Esophagus muscularis mucosa (tissue), 4 donors: ENCODE data around the gene NUP210. TPM values are rescaled to one million over a fixed set of nuclear protein-coding genes. Genes with fewer than 3 reads are reported as not detected.

Source experiments
- DNase-seq: peaks from one replicate; pipeline ENCODE4 v3.0.0-alpha.2; 2017; ENCODE audit errors: extremely low spot score
- H3K27ac ChIP-seq, 4 donors: fragments of 200-600 bp; sonication (generic); replicated peaks in 1 of 4; 1 replicate in 3 of 4; 2 replicates in 1 of 4; pipeline ENCODE4 v1.5.1; 2016 to 2019; ENCODE audit warnings: mild to moderate bottlenecking in 1 of 4
- H3K27me3 ChIP-seq, 4 donors: fragments of 200-600 bp; sonication (generic); one replicate each; pipeline versions ENCODE4 v1.5.1 to v1.6.0; 2016 to 2019
- H3K36me3 ChIP-seq, 4 donors: fragments of 200-600 bp; sonication (generic); one replicate each; pipeline ENCODE4 v1.5.1; 2016 to 2019
- H3K4me1 ChIP-seq, 4 donors: fragments of 200-600 bp; sonication (generic); one replicate each; pipeline ENCODE4 v1.5.1; 2016 to 2019
- H3K4me3 ChIP-seq, 4 donors: fragments of 200-600 bp; sonication (generic); 1 replicate in 2 of 4; 2 replicates in 2 of 4; pipeline ENCODE4 v1.5.1; 2016 to 2019; ENCODE audit warnings: mild to moderate bottlenecking in 4 of 4, moderate library complexity in 1 of 4
- H3K9me3 ChIP-seq, 4 donors: fragments of 200-600 bp; sonication (generic); 1 replicate in 3 of 4; 2 replicates in 1 of 4; pipeline ENCODE4 v1.5.1; 2016 to 2019
- EP300 ChIP-seq: sonication (generic); formaldehyde crosslinking; IDR thresholded peaks from one replicate; pipeline ENCODE4 v1.6.1; 2017; ENCODE audit warnings: antibody characterized with exemption
- POLR2A ChIP-seq: fragments of 450-650 bp; IDR thresholded peaks from one replicate; pipeline ENCODE4 v1.6.1; 2017; ENCODE audit warnings: antibody characterized with exemption, moderate library complexity, mild to moderate bottlenecking, low read depth
- POLR2AphosphoS5 ChIP-seq, 2 donors: sonication (generic); formaldehyde crosslinking; IDR thresholded peaks; one replicate each; pipeline ENCODE4 v1.6.1; 2017; ENCODE audit warnings: antibody characterized with exemption in 2 of 2
- WGBS: methylation state at CpG from one replicate; pipeline ENCODE4 v1.1.5; 2018; 5-methylcytosine and 5-hydroxymethylcytosine counted together
- intact Hi-C: fragments of 100-400 bp; cut with DNase I; formaldehyde crosslinking; loops from one replicate; pipeline ENCODE4 v1.15.1; 2023
- total RNA-seq, 4 donors: library from RNA; depleted of rRNA; stranded (reverse); fragments of >200 nt; gene quantifications; one replicate each; pipeline versions ENCODE4 v1.1.0 to v1.2.1, GENCODE V29; 2016
- TF ChIP-seq, protein P1 (sequence below), 3 experiments: fragments of 200-600 bp in 2 of 3; fragments of 450-650 bp in 1 of 3; sonication (generic) in 2 of 3; IDR thresholded peaks; one replicate each; pipeline ENCODE4 v1.5.1; 2017 to 2019; ENCODE audit warnings: antibody characterized with exemption in 3 of 3, mild to moderate bottlenecking in 2 of 3, moderate library complexity in 1 of 3

NUP210 gene
- total RNA-seq, 4 donors from 2014 or later: 2.5 to 5.2 (median 4.2) TPM

DNA sequence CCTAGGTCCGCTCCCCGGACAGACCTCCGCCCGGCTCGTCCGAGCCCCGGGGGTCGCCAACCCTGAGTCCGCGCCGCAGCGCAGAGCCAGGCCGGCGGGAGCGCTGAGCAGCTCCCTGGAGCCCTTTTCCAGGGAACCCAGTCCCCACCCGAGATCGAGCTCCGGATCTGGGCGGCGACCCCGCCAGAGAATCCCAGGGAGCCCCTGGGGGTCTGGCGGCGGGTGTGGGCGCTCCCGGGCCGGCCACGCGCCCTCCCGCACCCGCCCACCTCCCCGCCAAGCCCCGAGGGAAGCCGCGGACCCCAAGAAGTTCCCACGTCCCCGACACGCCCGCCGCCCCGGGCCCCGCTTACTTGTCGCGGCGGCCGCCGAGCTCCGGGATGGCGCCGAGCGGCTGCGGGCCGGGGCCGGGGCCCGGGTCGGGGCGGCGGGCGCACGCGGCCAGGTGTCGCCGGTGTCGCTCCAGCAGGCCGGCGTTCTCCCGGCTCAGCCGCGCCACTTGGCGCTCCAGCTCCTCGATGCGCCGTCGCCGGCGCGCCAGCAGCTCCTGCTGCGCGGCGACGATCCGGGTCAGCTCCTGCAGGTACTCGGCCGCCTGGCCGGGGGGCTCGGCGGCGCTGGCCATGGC lies 137.7 kb downstream of the NUP210 start:
- Histone ChIP-seq H3K4me1 (peaks cover 6 to 36% (median 29%) of the 10 kb centered on the region in 4 donors), H3K27me3 (peaks cover 0 to 83% (median 20%) of the 10 kb centered on the region in 4 donors), H3K9me3 (peaks cover 0 to 16% (median 14%) of the 10 kb centered on the region in 4 donors), H3K36me3 (no peaks in the 10 kb centered on the region), H3K27ac (peak overlapping the region; percentile 56 to 73 (median 66)), H3K4me3 (peak overlapping the region; percentile 55 to 65 (median 58))
- TF ChIP-seq EP300 (no peak), POLR2A (no peak), POLR2AphosphoS5 (IDR thresholded peaks at IDR 0.05) (no peak)
- TF ChIP-seq, protein P1, sequence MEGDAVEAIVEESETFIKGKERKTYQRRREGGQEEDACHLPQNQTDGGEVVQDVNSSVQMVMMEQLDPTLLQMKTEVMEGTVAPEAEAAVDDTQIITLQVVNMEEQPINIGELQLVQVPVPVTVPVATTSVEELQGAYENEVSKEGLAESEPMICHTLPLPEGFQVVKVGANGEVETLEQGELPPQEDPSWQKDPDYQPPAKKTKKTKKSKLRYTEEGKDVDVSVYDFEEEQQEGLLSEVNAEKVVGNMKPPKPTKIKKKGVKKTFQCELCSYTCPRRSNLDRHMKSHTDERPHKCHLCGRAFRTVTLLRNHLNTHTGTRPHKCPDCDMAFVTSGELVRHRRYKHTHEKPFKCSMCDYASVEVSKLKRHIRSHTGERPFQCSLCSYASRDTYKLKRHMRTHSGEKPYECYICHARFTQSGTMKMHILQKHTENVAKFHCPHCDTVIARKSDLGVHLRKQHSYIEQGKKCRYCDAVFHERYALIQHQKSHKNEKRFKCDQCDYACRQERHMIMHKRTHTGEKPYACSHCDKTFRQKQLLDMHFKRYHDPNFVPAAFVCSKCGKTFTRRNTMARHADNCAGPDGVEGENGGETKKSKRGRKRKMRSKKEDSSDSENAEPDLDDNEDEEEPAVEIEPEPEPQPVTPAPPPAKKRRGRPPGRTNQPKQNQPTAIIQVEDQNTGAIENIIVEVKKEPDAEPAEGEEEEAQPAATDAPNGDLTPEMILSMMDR (IDR thresholded peaks at IDR 0.05): no peak
- no peak for DNase-seq
- intact Hi-C loops: loop anchor here (5.0 kb wide), 1 partner anchor 190 kb away; no protein-coding TSS in a partner anchor
- WGBS: no CpG with 5 or more reads among the region's 87 CpGs

DNA sequence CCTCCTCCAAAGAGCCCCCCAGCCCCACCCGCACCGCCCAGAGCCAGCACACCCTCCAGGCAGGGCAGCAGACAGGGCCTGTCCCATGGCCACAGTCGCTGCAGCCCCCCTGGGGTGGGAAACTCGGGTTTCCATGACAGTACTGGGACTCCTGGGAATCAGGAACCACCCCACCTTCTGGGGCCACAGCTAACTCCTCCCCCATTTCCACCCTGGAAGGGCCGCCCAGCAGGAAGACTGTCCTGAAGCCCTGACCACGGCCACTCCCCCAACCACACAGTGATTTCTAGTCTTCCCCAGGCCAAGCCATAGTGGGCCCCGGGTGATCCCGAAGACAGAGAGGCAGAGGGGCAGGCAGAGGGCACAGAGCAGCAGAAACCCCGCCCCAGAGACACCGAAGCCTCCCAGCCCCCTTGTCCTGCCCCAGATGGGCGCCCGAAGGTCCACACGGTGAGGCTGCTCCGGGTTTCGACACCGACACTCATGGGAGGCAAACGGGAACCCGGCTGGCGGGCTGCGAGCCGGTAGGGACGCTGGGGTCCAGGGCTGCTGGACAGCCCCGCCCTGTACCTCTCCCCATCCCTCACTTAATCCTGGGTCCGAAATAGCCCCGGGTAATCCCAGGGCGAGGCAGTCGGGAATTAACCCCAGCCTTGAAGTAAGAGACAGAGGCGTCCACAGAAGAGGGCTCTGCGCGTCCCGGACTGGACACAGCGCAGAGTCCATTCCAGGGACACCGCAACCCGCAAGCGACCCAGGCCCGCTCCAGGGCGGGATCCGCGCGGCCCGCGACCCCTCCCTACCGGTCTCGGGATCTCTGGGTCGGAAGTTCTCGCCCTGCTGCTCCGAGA lies 138.4 kb downstream of the NUP210 start:
- WGBS: 36% methylated on average over 26 of the region's 47 CpGs
- DNase-seq: no peak
- Histone ChIP-seq H3K36me3 (no peaks in the 10 kb centered on the region), H3K4me3 (peak overlapping the region; percentile 55 to 65 (median 58)), H3K4me1 (peaks cover 6 to 44% (median 35%) of the 10 kb centered on the region in 4 donors), H3K9me3 (peaks cover 0 to 16% (median 11%) of the 10 kb centered on the region in 4 donors), H3K27me3 (peaks cover 0 to 77% (median 20%) of the 10 kb centered on the region in 4 donors), H3K27ac (peak overlapping the region; percentile 56 to 73 (median 66))
- intact Hi-C loops: loop anchor here (5.0 kb wide), 1 partner anchor 189 kb away; no protein-coding TSS in a partner anchor
- TF ChIP-seq, protein P1 (IDR thresholded peaks at IDR 0.05): no peak
- TF ChIP-seq EP300 (no peak), POLR2AphosphoS5 (IDR thresholded peaks at IDR 0.05) (no peak), POLR2A (no peak)

GRCh38 chr3:13280811-13281506 lies 139.2 kb downstream of the NUP210 start:
- peaks cover 6 to 49% (median 42%) of the 10 kb centered on the region in 4 donors for H3K4me1 ChIP-seq
- peak overlapping the region in 2 of 4 donors; percentile 58 to 65 for H3K4me3 ChIP-seq
- peaks cover 0 to 16% (median 10%) of the 10 kb centered on the region in 4 donors for H3K9me3 ChIP-seq
- peaks cover 0 to 69% (median 18%) of the 10 kb centered on the region in 4 donors for H3K27me3 ChIP-seq
- WGBS: 73% methylated on average over 9 of the region's 19 CpGs
- DNase-seq: no peak
- H3K36me3 ChIP-seq: no peaks in the 10 kb centered on the region
- TF ChIP-seq EP300: no peak
- TF ChIP-seq POLR2AphosphoS5 (IDR thresholded peaks at IDR 0.05): no peak
- TF ChIP-seq, protein P1 (IDR thresholded peaks at IDR 0.05): no peak
- no peak for TF ChIP-seq POLR2A
- intact Hi-C loops: loop anchor here (5.0 kb wide), 1 partner anchor 189 kb away; no protein-coding TSS in a partner anchor
- peak overlapping the region; percentile 56 to 73 (median 66) for H3K27ac ChIP-seq

DNA sequence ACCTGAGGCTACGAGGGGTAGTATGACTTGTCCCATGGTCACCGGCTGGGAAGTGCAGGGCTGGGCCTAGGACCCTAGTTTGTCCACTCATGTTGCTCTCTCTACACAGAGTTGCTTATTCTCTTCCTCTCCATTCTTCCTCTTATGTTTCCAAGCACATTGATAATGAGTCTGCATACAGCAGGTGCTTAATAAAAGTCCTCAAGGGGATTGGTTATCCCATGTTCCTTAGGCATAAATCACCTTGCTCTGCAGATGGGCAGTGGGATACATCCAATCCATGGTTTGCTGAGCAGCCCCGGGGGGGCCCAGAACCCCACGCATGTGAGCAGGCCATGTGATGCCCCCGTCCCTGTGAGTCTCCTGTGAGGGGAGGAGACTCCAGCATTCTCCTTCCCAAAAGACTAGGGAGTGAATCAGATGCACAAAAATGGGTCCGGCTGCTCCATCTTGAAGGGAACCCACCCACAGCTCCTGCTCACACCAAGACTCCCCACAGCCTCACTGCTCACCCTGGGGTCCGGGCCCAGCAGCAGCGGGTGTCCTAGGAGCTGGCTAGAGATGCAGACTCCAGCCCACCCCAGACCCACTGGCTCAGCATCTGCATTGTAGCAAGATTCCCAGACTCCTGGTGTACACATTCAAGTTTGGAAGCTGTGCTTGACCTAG lies 139.9 kb downstream of the NUP210 start:
- TF ChIP-seq, protein P1 (IDR thresholded peaks at IDR 0.05): no peak
- no peak for TF ChIP-seq EP300
- no peak for TF ChIP-seq POLR2AphosphoS5 (IDR thresholded peaks at IDR 0.05)
- no peak for TF ChIP-seq POLR2A
- intact Hi-C loops: loop anchor here (5.0 kb wide), 1 partner anchor 188 kb away; no protein-coding TSS in a partner anchor
- peaks cover 0 to 62% (median 16%) of the 10 kb centered on the region in 4 donors for H3K27me3 ChIP-seq
- no peak for DNase-seq
- H3K36me3 ChIP-seq: no peaks in the 10 kb centered on the region
- 92% methylated on average over 3 of the region's 8 CpGs for WGBS
- H3K4me3 ChIP-seq: no peak overlapping the region
- peaks cover 0 to 16% (median 10%) of the 10 kb centered on the region in 4 donors for H3K9me3 ChIP-seq
- H3K4me1 ChIP-seq: peaks cover 6 to 49% (median 42%) of the 10 kb centered on the region in 4 donors
- H3K27ac ChIP-seq: peak overlapping the region in 1 of 4 donors; percentile 73
